Measurements from ENCODE around the gene ACSF2. TPM values are rescaled to one million over a fixed set of nuclear protein-coding genes. Genes with fewer than 3 reads are reported as not detected.

Gene ACSF2
- total RNA-seq, 3 donors from 2014 or later (not counting 1 experiment from before 2014, with no cell fraction given) = 24.2 to 40.6 (median 25.8) TPM

GRCh38 chr17:50477976-50478375 is 52.0 kb downstream of the ACSF2 start:
- H3K27ac ChIP-seq (ENCODE audit: low read length) = peak overlapping the region; percentile 91
- no peaks in the 10 kb centered on the region for H3K9me3 ChIP-seq (ENCODE audit: control insufficient read depth, insufficient read depth, low read length)
- no peaks in the 10 kb centered on the region for H3K27me3 ChIP-seq (ENCODE audit: control insufficient read depth, insufficient read depth, low read length)
- 98% methylated on average over 5 of the region's 7 CpGs for WGBS (ENCODE audit: insufficient coverage)
- no peak for ATAC-seq
- TF ChIP-seq CTCF (IDR thresholded peaks at IDR 0.05) = no peak
- H3K36me3 Mint-ChIP-seq = no peaks in the 10 kb centered on the region
- peaks cover 27 to 29% of the 10 kb centered on the region in 2 donors for H3K4me1 Mint-ChIP-seq
- H3K4me1 ChIP-seq (ENCODE audit: control insufficient read depth, insufficient read depth, low read length) = peaks cover 22% of the 10 kb centered on the region
- no peaks in the 10 kb centered on the region for H3K9me3 Mint-ChIP-seq
- peak overlapping the region; percentile 79 for H3K4me3 Mint-ChIP-seq
- H3K36me3 ChIP-seq (ENCODE audit: control insufficient read depth, insufficient read depth, low read length) = peaks cover 7% of the 10 kb centered on the region
- peak in 1 of 2 donors; percentile 18 for DNase-seq
- H3K27ac Mint-ChIP-seq = peak overlapping the region; percentile 89 to 93
- H3K27me3 Mint-ChIP-seq (ENCODE audit: low read depth in 2 of 2) = peaks cover 0 to 4% of the 10 kb centered on the region in 2 donors
- H3K4me3 ChIP-seq (ENCODE audit: low read length) = peak overlapping the region; percentile 42
- intact Hi-C loops (cut with micrococcal nuclease) = loop anchor here (5.0 kb wide), 1 partner anchor 64 kb away; no protein-coding TSS in a partner anchor

GRCh38 chr17:50478391-50479381 is 52.7 kb downstream of the ACSF2 start, which contains the start of gene RSAD1:
Gene RSAD1, plus strand, starts transcription at chr17:50478860. Its CDS starts 25 bp downstream, at chr17:50478885.
- Histone ChIP-seq H3K27ac (ENCODE audit: low read length) (peak within 1 kb of the TSS; percentile 91), H3K27me3 (ENCODE audit: control insufficient read depth, insufficient read depth, low read length) (no peaks in the 10 kb centered on the region), H3K4me1 (ENCODE audit: control insufficient read depth, insufficient read depth, low read length) (peaks cover 22% of the 10 kb centered on the region), H3K4me3 (ENCODE audit: low read length) (peak within 1 kb of the TSS; percentile 84), H3K9me3 (ENCODE audit: control insufficient read depth, insufficient read depth, low read length) (no peaks in the 10 kb centered on the region), H3K36me3 (ENCODE audit: control insufficient read depth, insufficient read depth, low read length) (peaks cover 12% of the 10 kb centered on the region)
- peak; percentile 91 to 96 (median 91) for ATAC-seq
- 3% methylated on average over 75 of the region's 75 CpGs for WGBS (ENCODE audit: insufficient coverage)
- peak; percentile 89 for TF ChIP-seq CTCF (IDR thresholded peaks at IDR 0.05)
- peak; percentile 73 to 94 for DNase-seq
- intact Hi-C loops (cut with micrococcal nuclease) = loop anchor here (5.0 kb wide), 1 partner anchor 64 kb away; no protein-coding TSS in a partner anchor
- Mint-ChIP-seq H3K9me3 (no peaks in the 10 kb centered on the region), H3K27me3 (ENCODE audit: low read depth in 2 of 2) (peaks cover 0 to 4% of the 10 kb centered on the region in 2 donors), H3K27ac (peak within 1 kb of the TSS; percentile 89 to 93), H3K36me3 (no peaks in the 10 kb centered on the region), H3K4me1 (peaks cover 27 to 29% of the 10 kb centered on the region in 2 donors), H3K4me3 (peak within 1 kb of the TSS; percentile 84)

- peaks cover 19% of the 10 kb centered on the region for H3K36me3 ChIP-seq (ENCODE audit: control insufficient read depth, insufficient read depth, low read length)
- Mint-ChIP-seq H3K9me3 (no peaks in the 10 kb centered on the region), H3K36me3 (no peaks in the 10 kb centered on the region), H3K4me3 (peak overlapping the region; percentile 84), H3K4me1 (peaks cover 27 to 29% of the 10 kb centered on the region in 2 donors), H3K27ac (peak overlapping the region; percentile 36 to 93), H3K27me3 (ENCODE audit: low read depth in 2 of 2) (peaks cover 0 to 4% of the 10 kb centered on the region in 2 donors)
- TF ChIP-seq CTCF (IDR thresholded peaks at IDR 0.05) = peak; percentile 24
- no peaks in the 10 kb centered on the region for H3K27me3 ChIP-seq (ENCODE audit: control insufficient read depth, insufficient read depth, low read length)
- peak overlapping the region; percentile 84 for H3K4me3 ChIP-seq (ENCODE audit: low read length)
- intact Hi-C loops (cut with micrococcal nuclease) = loop anchor here (5.0 kb wide), 1 partner anchor 63 kb away; no protein-coding TSS in a partner anchor
- peak; percentile 41 to 79 for DNase-seq
- 17% methylated on average over 19 of the region's 19 CpGs for WGBS (ENCODE audit: insufficient coverage)
- peaks cover 22% of the 10 kb centered on the region for H3K4me1 ChIP-seq (ENCODE audit: control insufficient read depth, insufficient read depth, low read length)
- no peaks in the 10 kb centered on the region for H3K9me3 ChIP-seq (ENCODE audit: control insufficient read depth, insufficient read depth, low read length)
- no peak overlapping the region for H3K27ac ChIP-seq (ENCODE audit: low read length)
- peak; percentile 44 to 57 (median 52) for ATAC-seq
Measured at GRCh38 chr17:50479522-50480141, 53.6 kb downstream of the ACSF2 start.

All from natural killer cell (primary cell).